Renal pelvis (tissue), 3 donors: ENCODE measurements around the gene NPW. TPM values are rescaled to one million over a fixed set of nuclear protein-coding genes. Genes with fewer than 3 reads are reported as not detected.

Experiments used
- polyA plus RNA-seq, 3 donors: library from polyadenylated mRNA; unstranded; fragments of 120-200 nt; gene quantifications; one replicate each; pipeline ENCODE4 v1.2.1, GENCODE V29; 2013; ENCODE audit not compliant: insufficient read length in 3 of 3

NPW gene
- polyA plus RNA-seq, 3 donors = 4.5 to 14.3 (median 12.0) TPM

Other genes starting within 250 kb of the NPW start
- gene NME3, start 248.2 kb upstream of the NPW start, polyA plus RNA-seq = 10 to 100 TPM; 35.5 to 43.7 (median 43.2) TPM
- gene EME2, start 247.0 kb upstream of the NPW start, polyA plus RNA-seq = 10 to 100 TPM in 2 of 3 donors, 1 to 10 TPM in 1; 8.8 to 13.4 (median 13.4) TPM
- gene MRPS34, start 246.7 kb upstream of the NPW start, polyA plus RNA-seq = 10 to 100 TPM; 71.9 to 98.1 (median 83.5) TPM
- 10 to 100 TPM; 45.1 to 53.2 (median 52.4) TPM for gene SPSB3, start 237.2 kb upstream of the NPW start, polyA plus RNA-seq
- gene NUBP2, start 236.8 kb upstream of the NPW start, polyA plus RNA-seq = 10 to 100 TPM; 48.7 to 61.4 (median 60.8) TPM
- gene IGFALS, start 226.1 kb upstream of the NPW start, polyA plus RNA-seq = 1 to 10 TPM; 2.4 to 4.2 (median 3.9) TPM
- gene HAGH, start 193.0 kb upstream of the NPW start, polyA plus RNA-seq = 10 to 100 TPM; 43.4 to 50.5 (median 47.8) TPM
- gene FAHD1, start 192.6 kb upstream of the NPW start, polyA plus RNA-seq = 10 to 100 TPM; 39.0 to 45.7 (median 39.2) TPM
- 1 to 10 TPM; 1.0 to 2.2 (median 1.9) TPM for gene MEIOB, start 147.6 kb upstream of the NPW start, polyA plus RNA-seq
- under 1 TPM; 0.13 to 0.41 (median 0.37) TPM for gene HS3ST6, start 101.4 kb upstream of the NPW start, polyA plus RNA-seq
- 10 to 100 TPM; 79.7 to 87.6 (median 82.1) TPM for gene MSRB1, start 76.6 kb upstream of the NPW start, polyA plus RNA-seq
- gene RPL3L, start 65.1 kb upstream of the NPW start, polyA plus RNA-seq = under 1 TPM; 0.09 to 0.42 (median 0.21) TPM
- gene NDUFB10, start 60.2 kb upstream of the NPW start, polyA plus RNA-seq = 100 to 1,000 TPM; 124 to 158 (median 132) TPM
- gene RPS2, start 55.0 kb upstream of the NPW start, polyA plus RNA-seq = 1,000 to 10,000 TPM; 1,943 to 2,404 (median 2,241) TPM
- gene RNF151, start 52.9 kb upstream of the NPW start, polyA plus RNA-seq = not detected
- 10 to 100 TPM; 36.5 to 49.0 (median 47.9) TPM for gene TBL3, start 47.7 kb upstream of the NPW start, polyA plus RNA-seq
- 1 to 10 TPM in 1 of 3 donors, under 1 TPM in 2; 0.90 to 1.2 (median 1.00) TPM for gene NOXO1, start 38.3 kb upstream of the NPW start, polyA plus RNA-seq
- 10 to 100 TPM; 26.1 to 35.9 (median 31.6) TPM for gene GFER, start 35.6 kb upstream of the NPW start, polyA plus RNA-seq
- 1 to 10 TPM; 1.5 to 2.4 (median 2.1) TPM for gene SYNGR3, start 29.8 kb upstream of the NPW start, polyA plus RNA-seq
- gene ZNF598, start 10.0 kb upstream of the NPW start, polyA plus RNA-seq = 10 to 100 TPM; 21.4 to 30.9 (median 25.0) TPM
- 100 to 1,000 TPM; 116 to 169 (median 155) TPM for gene NHERF2, start 7.1 kb downstream of the NPW start, polyA plus RNA-seq
- gene NTHL1, start 28.0 kb downstream of the NPW start, polyA plus RNA-seq = 10 to 100 TPM; 19.7 to 26.7 (median 26.2) TPM
- 100 to 1,000 TPM; 141 to 174 (median 162) TPM for gene TSC2, start 28.2 kb downstream of the NPW start, polyA plus RNA-seq
- gene PKD1, start 116.1 kb downstream of the NPW start, polyA plus RNA-seq = 100 to 1,000 TPM in 2 of 3 donors, 10 to 100 TPM in 1; 96.5 to 119 (median 115) TPM
- 1 to 10 TPM; 3.0 to 6.0 (median 3.1) TPM for gene RAB26, start 128.8 kb downstream of the NPW start, polyA plus RNA-seq
- 10 to 100 TPM; 56.1 to 61.1 (median 60.6) TPM for gene TRAF7, start 136.0 kb downstream of the NPW start, polyA plus RNA-seq
- gene CASKIN1, start 176.8 kb downstream of the NPW start, polyA plus RNA-seq = 1 to 10 TPM; 1.8 to 2.6 (median 1.9) TPM
- gene MLST8, start 185.7 kb downstream of the NPW start, polyA plus RNA-seq = 10 to 100 TPM; 48.8 to 57.6 (median 55.2) TPM
- gene BRICD5, start 191.1 kb downstream of the NPW start, polyA plus RNA-seq = 10 to 100 TPM in 1 of 3 donors, 1 to 10 TPM in 2; 6.6 to 11.8 (median 9.4) TPM
- 10 to 100 TPM; 15.1 to 18.8 (median 17.8) TPM for gene PGP, start 195.1 kb downstream of the NPW start, polyA plus RNA-seq
- gene E4F1, start 203.8 kb downstream of the NPW start, polyA plus RNA-seq = 10 to 100 TPM; 19.8 to 26.3 (median 23.3) TPM
- 1 to 10 TPM in 2 of 3 donors, under 1 TPM in 1; 0.84 to 1.7 (median 1.6) TPM for gene DNASE1L2, start 216.7 kb downstream of the NPW start, polyA plus RNA-seq
- gene ECI1, start 231.8 kb downstream of the NPW start, polyA plus RNA-seq = 10 to 100 TPM; 76.6 to 90.9 (median 81.6) TPM
- 100 to 1,000 TPM; 207 to 240 (median 216) TPM for gene RNPS1, start 248.3 kb downstream of the NPW start, polyA plus RNA-seq